Subcutaneous adipose tissue (tissue), 4 donors: ENCODE results near the gene IPO13. TPM values are rescaled to one million over a fixed set of nuclear protein-coding genes. Genes with fewer than 3 reads are reported as not detected.

Experiments
- CTCF ChIP-seq: fragments of 450-650 bp; IDR thresholded peaks from one replicate; pipeline ENCODE4 v1.5.1; 2016; ENCODE audit warnings: low read depth, mild to moderate bottlenecking, control low read depth, antibody characterized with exemption, moderate library complexity
- total RNA-seq, 4 donors: library from RNA; depleted of rRNA; stranded (reverse); fragments of >200 nt; gene quantifications; one replicate each; pipeline ENCODE4 v1.1.0, GENCODE V29; 2016

Gene IPO13
- total RNA-seq, 4 donors from 2014 or later = 17.4 to 18.2 (median 17.8) TPM

DNA sequence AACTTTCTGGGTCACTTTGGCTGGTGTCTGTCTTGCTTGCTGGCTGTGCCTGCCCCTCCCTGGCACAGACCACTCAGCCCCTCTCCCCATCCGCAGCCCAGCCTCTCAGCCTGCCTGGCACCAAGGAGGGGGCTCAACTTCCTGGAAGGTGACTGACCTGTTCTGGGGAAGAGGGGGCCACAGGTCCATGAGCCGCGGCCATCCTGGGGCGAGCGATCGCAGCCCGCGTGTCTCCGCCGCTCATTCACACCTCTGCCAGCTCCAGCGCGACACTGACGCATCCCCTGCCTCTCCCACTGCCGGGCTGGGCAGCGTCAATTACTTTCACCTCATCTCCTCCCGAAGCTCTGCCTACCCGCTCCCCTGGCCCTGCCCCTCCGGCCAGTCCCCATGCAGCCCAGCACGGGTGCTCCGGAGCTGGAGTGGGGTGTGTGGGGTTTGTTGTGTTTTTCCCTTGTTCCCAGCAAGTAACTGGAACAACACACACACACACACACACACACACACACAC is 70.2 kb downstream of the IPO13 start:
- TF ChIP-seq CTCF = no peak

Other genes with a start within 250 kb of the IPO13 start
- 10 to 100 TPM; 13.1 to 36.7 (median 19.0) TPM for gene ST3GAL3, start 239.4 kb upstream of the IPO13 start, total RNA-seq
- under 1 TPM in 2 of 4 donors, not detected in 2; 0.68 to 0.88 TPM for gene ARTN, start 13.1 kb upstream of the IPO13 start, total RNA-seq
- gene DPH2, start 23.1 kb downstream of the IPO13 start, total RNA-seq = 10 to 100 TPM; 10.4 to 16.8 (median 12.3) TPM
- 100 to 1,000 TPM in 2 of 4 donors, 10 to 100 TPM in 2; 71.2 to 229 (median 106) TPM for gene ATP6V0B, start 28.0 kb downstream of the IPO13 start, total RNA-seq
- gene B4GALT2, start 32.3 kb downstream of the IPO13 start, total RNA-seq = 10 to 100 TPM; 21.1 to 44.3 (median 26.7) TPM
- 1 to 10 TPM in 3 of 4 donors, under 1 TPM in 1; 0.57 to 4.4 (median 2.4) TPM for gene CCDC24, start 44.6 kb downstream of the IPO13 start, total RNA-seq
- under 1 TPM in 3 of 4 donors, not detected in 1; 0.22 to 0.94 (median 0.34) TPM for gene SLC6A9, start 84.5 kb downstream of the IPO13 start, total RNA-seq
- gene KLF17, start 171.9 kb downstream of the IPO13 start, total RNA-seq = not detected
- gene KLF18, start 194.7 kb downstream of the IPO13 start, total RNA-seq = not detected